ENCODE data around the gene NOD1. TPM values are rescaled to one million over a fixed set of nuclear protein-coding genes. Genes with fewer than 3 reads are reported as not detected.

The NOD1 gene
- total RNA-seq, 1 experiment from 2014 or later = 7.0 TPM

- no peak overlapping the region for H3K27ac Mint-ChIP-seq (ENCODE audit: unreplicated experiment)
- Histone ChIP-seq H3K36me3 (ENCODE audit: control insufficient read depth, insufficient read depth, low read length) (no peaks in the 10 kb centered on the region), H3K9me3 (no peaks in the 10 kb centered on the region), H3K4me1 (no peaks in the 10 kb centered on the region), H3K27me3 (replicated peaks; ENCODE audit: control insufficient read depth, insufficient read depth, low read length) (no peaks in the 10 kb centered on the region), H3K4me3 (ENCODE audit: low read depth, low read length) (no peak overlapping the region)
- CTCF ChIA-PET = no interaction called here
- no peaks in the 10 kb centered on the region for H3K36me3 Mint-ChIP-seq (ENCODE audit: insufficient read depth, unreplicated experiment)
- no peak overlapping the region for H3K4me3 Mint-ChIP-seq (ENCODE audit: unreplicated experiment)
- no peak for DNase-seq
- POLR2A ChIA-PET = no interaction called here
- no peaks in the 10 kb centered on the region for H3K9me3 Mint-ChIP-seq (ENCODE audit: unreplicated experiment)
- no peak for TF ChIP-seq CTCF (IDR thresholded peaks at IDR 0.05; ENCODE audit: insufficient read depth in 1 of 2, low read depth in 1 of 2, low read length in 1 of 2, severe bottlenecking in 1 of 2, unreplicated experiment in 1 of 2)
- no peaks in the 10 kb centered on the region for H3K4me1 Mint-ChIP-seq (ENCODE audit: low read depth, unreplicated experiment)
- no TSS peak for BruUV-seq (replicated peaks)
- no peaks in the 10 kb centered on the region for H3K27me3 Mint-ChIP-seq (ENCODE audit: insufficient read depth, unreplicated experiment)
- intact Hi-C loops (cut with micrococcal nuclease; ENCODE audit: unreplicated experiment) = no loop called here
Measured at GRCh38 chr7:30428246-30429155, 50.1 kb downstream of the NOD1 start.

- no peak overlapping the region for H3K27ac Mint-ChIP-seq (ENCODE audit: unreplicated experiment)
Measured at GRCh38 chr7:30427296-30428070, 51.1 kb downstream of the NOD1 start.

More at GRCh38 chr7:30427296-30428070, 51.1 kb downstream of the NOD1 start:
- no peak overlapping the region for H3K4me3 Mint-ChIP-seq (ENCODE audit: unreplicated experiment)
- DNase-seq = no peak
- no peak overlapping the region for H3K4me3 ChIP-seq (ENCODE audit: low read depth, low read length)
- no peak for TF ChIP-seq CTCF (IDR thresholded peaks at IDR 0.05; ENCODE audit: insufficient read depth in 1 of 2, low read depth in 1 of 2, low read length in 1 of 2, severe bottlenecking in 1 of 2, unreplicated experiment in 1 of 2)
- H3K9me3 ChIP-seq = no peaks in the 10 kb centered on the region
- POLR2A ChIA-PET = no interaction called here
- BruUV-seq (replicated peaks) = no TSS peak
- no peaks in the 10 kb centered on the region for H3K9me3 Mint-ChIP-seq (ENCODE audit: unreplicated experiment)
- no peaks in the 10 kb centered on the region for H3K4me1 Mint-ChIP-seq (ENCODE audit: low read depth, unreplicated experiment)
- H3K36me3 ChIP-seq (ENCODE audit: control insufficient read depth, insufficient read depth, low read length) = no peaks in the 10 kb centered on the region
- no peaks in the 10 kb centered on the region for H3K27me3 ChIP-seq (replicated peaks; ENCODE audit: control insufficient read depth, insufficient read depth, low read length)
- no peaks in the 10 kb centered on the region for H3K4me1 ChIP-seq
- no peaks in the 10 kb centered on the region for H3K36me3 Mint-ChIP-seq (ENCODE audit: insufficient read depth, unreplicated experiment)
- H3K27me3 Mint-ChIP-seq (ENCODE audit: insufficient read depth, unreplicated experiment) = no peaks in the 10 kb centered on the region
- intact Hi-C loops (cut with micrococcal nuclease; ENCODE audit: unreplicated experiment) = no loop called here
- CTCF ChIA-PET = no interaction called here
